SK-N-SH treated with all-trans-retinoic acid at 6 μM for 48 hours (cell line): Measurements from ENCODE around the gene SERTAD2.

Experiments used
- RARB ChIP-seq: fragments of 250-450 bp; sonication (Bioruptor Pico); IDR thresholded peaks from 2 replicates; pipeline ENCODE4 v1.8.0; 2021; ENCODE audit warnings: mild to moderate bottlenecking, moderate library complexity
- SNAI2 ChIP-seq: fragments of 250-450 bp; sonication (Bioruptor Pico); IDR thresholded peaks from 2 replicates; pipeline ENCODE4 v1.5.0; 2020; ENCODE audit warnings: mild to moderate bottlenecking, moderate library complexity
- TCF4 ChIP-seq: fragments of 250-450 bp; sonication (Bioruptor Pico); IDR thresholded peaks from 2 replicates; pipeline ENCODE4 v1.8.0; 2021; ENCODE audit warnings: mild to moderate bottlenecking, moderate library complexity, borderline replicate concordance
- TSHZ2 ChIP-seq: fragments of 250-450 bp; sonication (Bioruptor Pico); IDR thresholded peaks from 2 replicates; pipeline ENCODE4 v1.5.0; 2020; ENCODE audit warnings: mild to moderate bottlenecking, moderate library complexity
- ZFP3 ChIP-seq: fragments of 250-450 bp; sonication (Bioruptor Pico); IDR thresholded peaks from 2 replicates; pipeline ENCODE4 v1.5.0; 2020; ENCODE audit warnings: mild to moderate bottlenecking, moderate library complexity
- ZNF565 ChIP-seq: fragments of 450-650 bp; formaldehyde crosslinking; conservative IDR thresholded peaks from 2 replicates; pipeline ENCODE4 v1.5.0; 2020; ENCODE audit warnings: low read depth, mild to moderate bottlenecking, moderate library complexity
- TF ChIP-seq, protein P1 (sequence below): fragments of 250-450 bp; sonication (Bioruptor Pico); IDR thresholded peaks from 2 replicates; pipeline ENCODE4 v1.5.1; 2020; ENCODE audit warnings: low read depth, mild to moderate bottlenecking, moderate library complexity
- TF ChIP-seq, protein P2 (sequence below): fragments of 250-450 bp; sonication (Bioruptor Pico); IDR thresholded peaks from 2 replicates; pipeline ENCODE4 v1.8.0; 2021; ENCODE audit warnings: low read depth, mild to moderate bottlenecking, moderate library complexity, borderline replicate concordance

DNA sequence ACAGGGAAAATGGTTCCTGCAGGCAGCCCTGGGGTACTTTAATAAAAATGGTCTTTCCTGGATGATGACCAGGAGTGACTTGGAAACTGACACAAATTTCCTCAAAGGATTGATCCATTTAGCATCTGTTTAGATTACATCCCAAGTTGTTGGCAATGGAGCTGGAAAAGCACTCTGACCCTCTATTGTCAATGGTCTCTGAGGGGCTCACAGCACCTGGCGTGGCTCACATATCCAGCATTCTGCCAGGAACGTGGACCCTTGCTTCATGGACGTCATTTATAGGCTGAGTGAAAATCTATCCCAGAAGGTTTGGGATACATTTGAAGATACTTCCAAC is 43.8 kb downstream of the SERTAD2 start:
- TF ChIP-seq ZNF565 (CRISPR knock-in tag) (no peak), SNAI2 (CRISPR knock-in tag) (no peak), RARB (no peak), TSHZ2 (CRISPR knock-in tag) (no peak), TCF4 (no peak), ZFP3 (no peak)
- TF ChIP-seq, protein P1, sequence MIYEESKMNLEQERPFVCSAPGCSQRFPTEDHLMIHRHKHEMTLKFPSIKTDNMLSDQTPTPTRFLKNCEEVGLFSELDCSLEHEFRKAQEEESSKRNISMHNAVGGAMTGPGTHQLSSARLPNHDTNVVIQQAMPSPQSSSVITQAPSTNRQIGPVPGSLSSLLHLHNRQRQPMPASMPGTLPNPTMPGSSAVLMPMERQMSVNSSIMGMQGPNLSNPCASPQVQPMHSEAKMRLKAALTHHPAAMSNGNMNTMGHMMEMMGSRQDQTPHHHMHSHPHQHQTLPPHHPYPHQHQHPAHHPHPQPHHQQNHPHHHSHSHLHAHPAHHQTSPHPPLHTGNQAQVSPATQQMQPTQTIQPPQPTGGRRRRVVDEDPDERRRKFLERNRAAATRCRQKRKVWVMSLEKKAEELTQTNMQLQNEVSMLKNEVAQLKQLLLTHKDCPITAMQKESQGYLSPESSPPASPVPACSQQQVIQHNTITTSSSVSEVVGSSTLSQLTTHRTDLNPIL (CRISPR knock-in tag), result no peak
- TF ChIP-seq, protein P2, sequence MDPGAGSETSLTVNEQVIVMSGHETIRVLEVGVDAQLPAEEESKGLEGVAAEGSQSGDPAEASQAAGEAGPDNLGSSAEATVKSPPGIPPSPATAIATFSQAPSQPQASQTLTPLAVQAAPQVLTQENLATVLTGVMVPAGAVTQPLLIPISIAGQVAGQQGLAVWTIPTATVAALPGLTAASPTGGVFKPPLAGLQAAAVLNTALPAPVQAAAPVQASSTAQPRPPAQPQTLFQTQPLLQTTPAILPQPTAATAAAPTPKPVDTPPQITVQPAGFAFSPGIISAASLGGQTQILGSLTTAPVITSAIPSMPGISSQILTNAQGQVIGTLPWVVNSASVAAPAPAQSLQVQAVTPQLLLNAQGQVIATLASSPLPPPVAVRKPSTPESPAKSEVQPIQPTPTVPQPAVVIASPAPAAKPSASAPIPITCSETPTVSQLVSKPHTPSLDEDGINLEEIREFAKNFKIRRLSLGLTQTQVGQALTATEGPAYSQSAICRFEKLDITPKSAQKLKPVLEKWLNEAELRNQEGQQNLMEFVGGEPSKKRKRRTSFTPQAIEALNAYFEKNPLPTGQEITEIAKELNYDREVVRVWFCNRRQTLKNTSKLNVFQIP (CRISPR knock-in tag), result no peak
